GM23338 (cell line): ENCODE measurements around the gene ITGA2. TPM values are rescaled to one million over a fixed set of nuclear protein-coding genes. Genes with fewer than 3 reads are reported as not detected.

Experiments
- ATAC-seq: fragments of 200-7000 bp; cut with Tn5 transposase; 3 replicates; pipeline ENCODE4 v1.9.1; 2020
- DNase-seq: peaks from one replicate; pipeline ENCODE4 v3.0.0-alpha.2; 2015; ENCODE audit warnings: low spot score
- H2AFZ ChIP-seq: fragments of 200-600 bp; sonication (generic); 2 replicates; pipeline ENCODE4 v1.8.0; 2016; ENCODE audit warnings: antibody characterized with exemption, mild to moderate bottlenecking, moderate library complexity
- H3F3A ChIP-seq: fragments of 200-600 bp; sonication (generic); replicated peaks from 2 replicates; pipeline ENCODE4 v1.8.0; 2017; ENCODE audit warnings: antibody characterized with exemption, mixed run types, low read depth
- H3K27ac ChIP-seq: fragments of 200-600 bp; sonication (generic); 2 replicates; pipeline ENCODE4 v1.6.1; 2016; ENCODE audit warnings: low read depth
- H3K27me3 ChIP-seq: fragments of 200-600 bp; sonication (generic); 2 replicates; pipeline ENCODE4 v1.8.0; 2016; ENCODE audit warnings: mild to moderate bottlenecking, mixed run types, moderate library complexity; ENCODE audit not compliant: insufficient read depth
- H3K36me3 ChIP-seq: fragments of 200-600 bp; sonication (generic); 2 replicates; pipeline ENCODE4 v1.8.0; 2016; ENCODE audit warnings: mild to moderate bottlenecking; ENCODE audit not compliant: insufficient read depth
- H3K4me1 ChIP-seq: fragments of 200-600 bp; sonication (generic); 2 replicates; pipeline ENCODE4 v1.8.0; 2016; ENCODE audit warnings: mild to moderate bottlenecking, moderate library complexity; ENCODE audit not compliant: insufficient read depth
- H3K4me2 ChIP-seq: fragments of 200-600 bp; sonication (generic); 2 replicates; pipeline ENCODE4 v1.7.1; 2017; ENCODE audit warnings: mixed run types
- H3K4me3 ChIP-seq: fragments of 200-600 bp; sonication (generic); 2 replicates; pipeline ENCODE4 v1.6.1; 2016; ENCODE audit warnings: mixed run types
- H3K79me2 ChIP-seq: fragments of 200-600 bp; sonication (generic); replicated peaks from 2 replicates; pipeline ENCODE4 v1.8.0; 2017; ENCODE audit warnings: mild to moderate bottlenecking; ENCODE audit not compliant: insufficient read depth
- H3K9me2 ChIP-seq: fragments of 200-600 bp; sonication (generic); 2 replicates; pipeline ENCODE4 v1.8.0; 2017; ENCODE audit not compliant: insufficient read depth
- H4K20me1 ChIP-seq: fragments of 200-600 bp; sonication (generic); replicated peaks from 2 replicates; pipeline ENCODE4 v1.8.0; 2017; ENCODE audit warnings: mild to moderate bottlenecking; ENCODE audit not compliant: insufficient read depth
- H3K27ac Mint-ChIP-seq: 2 replicates; pipeline ENCODE4 v1.8.0; 2020; ENCODE audit warnings: inconsistent platforms, mild to moderate bottlenecking, moderate library complexity, mixed read lengths
- H3K27me3 Mint-ChIP-seq: 3 replicates; pipeline ENCODE4 v1.8.0; 2022; ENCODE audit warnings: low read depth, mild to moderate bottlenecking, moderate library complexity, mixed read lengths, inconsistent platforms; ENCODE audit not compliant: insufficient read depth, poor library complexity
- H3K36me3 Mint-ChIP-seq: 3 replicates; pipeline ENCODE4 v1.8.0; 2021; ENCODE audit warnings: low read depth, mild to moderate bottlenecking, inconsistent platforms, moderate library complexity, mixed read lengths
- H3K4me1 Mint-ChIP-seq: 3 replicates; pipeline ENCODE4 v1.8.0; 2020; ENCODE audit warnings: mild to moderate bottlenecking, inconsistent platforms, mixed read lengths
- H3K4me3 Mint-ChIP-seq: 3 replicates; pipeline ENCODE4 v1.8.0; 2021; ENCODE audit warnings: moderate library complexity, mild to moderate bottlenecking, inconsistent platforms, mixed read lengths
- H3K9me3 Mint-ChIP-seq: 3 replicates; pipeline ENCODE4 v1.8.0; 2020; ENCODE audit warnings: moderate library complexity, mild to moderate bottlenecking, inconsistent platforms, mixed read lengths
- EZH2 ChIP-seq: fragments of 200-600 bp; sonication (generic); IDR thresholded peaks from one replicate; pipeline ENCODE4 v1.8.0; 2017; ENCODE audit warnings: antibody characterized with exemption, mild to moderate bottlenecking, low read depth; ENCODE audit not compliant: unreplicated experiment
- EZH2phosphoT487 ChIP-seq: fragments of 200-600 bp; sonication (generic); IDR thresholded peaks from one replicate; pipeline ENCODE4 v1.8.1; 2018; ENCODE audit warnings: antibody characterized with exemption; ENCODE audit not compliant: unreplicated experiment
- NANOG ChIP-seq: IDR thresholded peaks from 2 replicates; pipeline ENCODE4 v1.6.1; 2016; ENCODE audit warnings: antibody characterized with exemption, borderline replicate concordance
- ZNF114 ChIP-seq: fragments of 250-450 bp; sonication (Bioruptor Pico); IDR thresholded peaks from 2 replicates; pipeline ENCODE4 v1.5.0; 2020; ENCODE audit warnings: mild to moderate bottlenecking, moderate library complexity
- polyA plus RNA-seq: library from polyadenylated mRNA; unstranded; fragments of >200 nt; fragmentation: Nextera tagmentation; extraction: Ambion mirVana; gene quantifications from 2 replicates; pipeline ENCODE4 v1.2.1, GENCODE V29; 2016
- total RNA-seq: library from RNA; depleted of rRNA; stranded (reverse); fragments of >200 nt; shearing (Covaris generic); gene quantifications from 2 replicates; pipeline ENCODE4 v1.2.3, GENCODE V29; 2014
- TF ChIP-seq, protein P1 (sequence below), 2 experiments: fragments of 200-600 bp in 1 of 2; sonication (generic) in 1 of 2; conservative IDR thresholded peaks; 2 replicates each; pipeline versions ENCODE4 v1.5.1 to v1.6.1; 2016 to 2017; ENCODE audit warnings: antibody characterized with exemption in 2 of 2, low read depth in 2 of 2, mild to moderate bottlenecking in 2 of 2, moderate library complexity in 1 of 2
- TF ChIP-seq, protein P2 (sequence below): IDR thresholded peaks from one replicate; pipeline ENCODE4 v1.6.1; 2018; ENCODE audit warnings: antibody characterized with exemption; ENCODE audit not compliant: unreplicated experiment

Gene ITGA2
- total and polyA plus RNA-seq, 2 experiments from 2014 or later, result 2.6 to 7.1 TPM

DNA sequence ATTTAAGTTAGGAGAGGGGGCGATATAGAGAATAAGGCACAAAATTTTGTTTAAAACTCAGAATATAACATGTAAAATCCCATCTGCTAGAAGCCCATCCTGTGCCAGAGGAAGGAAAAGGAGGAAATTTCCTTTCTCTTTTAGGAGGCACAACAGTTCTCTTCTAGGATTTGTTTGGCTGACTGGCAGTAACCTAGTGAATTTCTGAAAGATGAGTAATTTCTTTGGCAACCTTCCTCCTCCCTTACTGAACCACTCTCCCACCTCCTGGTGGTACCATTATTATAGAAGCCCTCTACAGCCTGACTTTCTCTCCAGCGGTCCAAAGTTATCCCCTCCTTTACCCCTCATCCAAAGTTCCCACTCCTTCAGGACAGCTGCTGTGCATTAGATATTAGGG is 102.1 kb downstream of the ITGA2 start:
- Mint-ChIP-seq H3K4me1 (no peaks in the 10 kb centered on the region), H3K27ac (no peak overlapping the region), H3K27me3 (peaks cover 4% of the 10 kb centered on the region), H3K9me3 (no peaks in the 10 kb centered on the region), H3K4me3 (no peak overlapping the region), H3K36me3 (no peaks in the 10 kb centered on the region)
- Histone ChIP-seq H2AFZ (no peak overlapping the region), H3K4me2 (no peak overlapping the region), H4K20me1 (no peaks in the 10 kb centered on the region), H3K36me3 (no peaks in the 10 kb centered on the region), H3F3A (no peaks in the 10 kb centered on the region), H3K4me3 (no peak overlapping the region), H3K4me1 (no peaks in the 10 kb centered on the region), H3K9me2 (no peaks in the 10 kb centered on the region), H3K27ac (no peak overlapping the region), H3K79me2 (no peaks in the 10 kb centered on the region), H3K27me3 (no peaks in the 10 kb centered on the region)
- TF ChIP-seq, protein P1, sequence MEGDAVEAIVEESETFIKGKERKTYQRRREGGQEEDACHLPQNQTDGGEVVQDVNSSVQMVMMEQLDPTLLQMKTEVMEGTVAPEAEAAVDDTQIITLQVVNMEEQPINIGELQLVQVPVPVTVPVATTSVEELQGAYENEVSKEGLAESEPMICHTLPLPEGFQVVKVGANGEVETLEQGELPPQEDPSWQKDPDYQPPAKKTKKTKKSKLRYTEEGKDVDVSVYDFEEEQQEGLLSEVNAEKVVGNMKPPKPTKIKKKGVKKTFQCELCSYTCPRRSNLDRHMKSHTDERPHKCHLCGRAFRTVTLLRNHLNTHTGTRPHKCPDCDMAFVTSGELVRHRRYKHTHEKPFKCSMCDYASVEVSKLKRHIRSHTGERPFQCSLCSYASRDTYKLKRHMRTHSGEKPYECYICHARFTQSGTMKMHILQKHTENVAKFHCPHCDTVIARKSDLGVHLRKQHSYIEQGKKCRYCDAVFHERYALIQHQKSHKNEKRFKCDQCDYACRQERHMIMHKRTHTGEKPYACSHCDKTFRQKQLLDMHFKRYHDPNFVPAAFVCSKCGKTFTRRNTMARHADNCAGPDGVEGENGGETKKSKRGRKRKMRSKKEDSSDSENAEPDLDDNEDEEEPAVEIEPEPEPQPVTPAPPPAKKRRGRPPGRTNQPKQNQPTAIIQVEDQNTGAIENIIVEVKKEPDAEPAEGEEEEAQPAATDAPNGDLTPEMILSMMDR (conservative IDR thresholded peaks at IDR 0.05; ENCODE audit: low read depth in 2 of 2), result 0 out of 4 replicates have a peak, but pooled peaks of 1 of the 2 experiments have one; percentile 11
- TF ChIP-seq, protein P2, sequence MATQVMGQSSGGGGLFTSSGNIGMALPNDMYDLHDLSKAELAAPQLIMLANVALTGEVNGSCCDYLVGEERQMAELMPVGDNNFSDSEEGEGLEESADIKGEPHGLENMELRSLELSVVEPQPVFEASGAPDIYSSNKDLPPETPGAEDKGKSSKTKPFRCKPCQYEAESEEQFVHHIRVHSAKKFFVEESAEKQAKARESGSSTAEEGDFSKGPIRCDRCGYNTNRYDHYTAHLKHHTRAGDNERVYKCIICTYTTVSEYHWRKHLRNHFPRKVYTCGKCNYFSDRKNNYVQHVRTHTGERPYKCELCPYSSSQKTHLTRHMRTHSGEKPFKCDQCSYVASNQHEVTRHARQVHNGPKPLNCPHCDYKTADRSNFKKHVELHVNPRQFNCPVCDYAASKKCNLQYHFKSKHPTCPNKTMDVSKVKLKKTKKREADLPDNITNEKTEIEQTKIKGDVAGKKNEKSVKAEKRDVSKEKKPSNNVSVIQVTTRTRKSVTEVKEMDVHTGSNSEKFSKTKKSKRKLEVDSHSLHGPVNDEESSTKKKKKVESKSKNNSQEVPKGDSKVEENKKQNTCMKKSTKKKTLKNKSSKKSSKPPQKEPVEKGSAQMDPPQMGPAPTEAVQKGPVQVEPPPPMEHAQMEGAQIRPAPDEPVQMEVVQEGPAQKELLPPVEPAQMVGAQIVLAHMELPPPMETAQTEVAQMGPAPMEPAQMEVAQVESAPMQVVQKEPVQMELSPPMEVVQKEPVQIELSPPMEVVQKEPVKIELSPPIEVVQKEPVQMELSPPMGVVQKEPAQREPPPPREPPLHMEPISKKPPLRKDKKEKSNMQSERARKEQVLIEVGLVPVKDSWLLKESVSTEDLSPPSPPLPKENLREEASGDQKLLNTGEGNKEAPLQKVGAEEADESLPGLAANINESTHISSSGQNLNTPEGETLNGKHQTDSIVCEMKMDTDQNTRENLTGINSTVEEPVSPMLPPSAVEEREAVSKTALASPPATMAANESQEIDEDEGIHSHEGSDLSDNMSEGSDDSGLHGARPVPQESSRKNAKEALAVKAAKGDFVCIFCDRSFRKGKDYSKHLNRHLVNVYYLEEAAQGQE, result no peak
- TF ChIP-seq EZH2phosphoT487, result no peak
- DNase-seq, result no peak
- ATAC-seq, result no peak

DNA sequence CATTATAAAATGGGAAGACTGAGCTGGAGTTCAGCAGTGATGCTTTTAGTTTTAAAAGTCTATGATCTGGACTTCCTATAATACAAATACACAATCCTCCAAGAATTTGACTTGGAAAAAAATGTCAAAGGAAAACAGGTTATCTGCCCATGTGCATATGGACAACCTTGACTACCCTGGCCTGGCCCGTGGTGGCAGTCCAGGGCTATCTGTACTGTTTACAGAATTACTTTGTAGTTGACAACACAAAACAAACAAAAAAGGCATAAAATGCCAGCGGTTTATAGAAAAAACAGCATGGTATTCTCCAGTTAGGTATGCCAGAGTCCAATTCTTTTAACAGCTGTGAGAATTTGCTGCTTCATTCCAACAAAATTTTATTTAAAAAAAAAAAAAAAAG is 103.1 kb downstream of the ITGA2 start:
- no peak overlapping the region for H3K27ac Mint-ChIP-seq
- no peaks in the 10 kb centered on the region for H3K9me3 Mint-ChIP-seq

More for the DNA sequence above, 103.1 kb downstream of the ITGA2 start:
- Histone ChIP-seq H4K20me1 (no peaks in the 10 kb centered on the region), H3K27ac (no peak overlapping the region), H3K4me2 (no peak overlapping the region), H3K79me2 (no peaks in the 10 kb centered on the region), H3K27me3 (no peaks in the 10 kb centered on the region), H3K36me3 (no peaks in the 10 kb centered on the region), H3K4me3 (no peak overlapping the region), H3F3A (no peaks in the 10 kb centered on the region), H3K4me1 (no peaks in the 10 kb centered on the region), H2AFZ (no peak overlapping the region), H3K9me2 (no peaks in the 10 kb centered on the region)
- Mint-ChIP-seq H3K4me1 (no peaks in the 10 kb centered on the region), H3K27me3 (peaks cover 4% of the 10 kb centered on the region), H3K36me3 (no peaks in the 10 kb centered on the region), H3K4me3 (no peak overlapping the region)
- no peak for ATAC-seq
- TF ChIP-seq NANOG (no peak), EZH2 (no peak), ZNF114 (CRISPR knock-in tag) (no peak)
- TF ChIP-seq, protein P1 (conservative IDR thresholded peaks at IDR 0.05; ENCODE audit: low read depth in 2 of 2), result no peak
- TF ChIP-seq, protein P2, result no peak
- no peak for DNase-seq
